Retinal pigment epithelial cell (primary cell): ENCODE results near the gene WASF2.

ENCODE experiments used
- DNase-seq: peaks from one replicate; pipeline ENCODE4 v3.0.0-alpha.2; 2010; ENCODE audit warnings: low read depth
- H3K4me3 ChIP-seq: 2 replicates; pipeline ENCODE4 v1.5.1; 2011; ENCODE audit warnings: mild to moderate bottlenecking, low read length, control low read depth, moderate library complexity
- CTCF ChIP-seq: conservative IDR thresholded peaks from 2 replicates; pipeline ENCODE4 v1.5.1; 2011; ENCODE audit warnings: low read depth, low read length, control low read depth, inconsistent platforms

WASF2 gene

DNA sequence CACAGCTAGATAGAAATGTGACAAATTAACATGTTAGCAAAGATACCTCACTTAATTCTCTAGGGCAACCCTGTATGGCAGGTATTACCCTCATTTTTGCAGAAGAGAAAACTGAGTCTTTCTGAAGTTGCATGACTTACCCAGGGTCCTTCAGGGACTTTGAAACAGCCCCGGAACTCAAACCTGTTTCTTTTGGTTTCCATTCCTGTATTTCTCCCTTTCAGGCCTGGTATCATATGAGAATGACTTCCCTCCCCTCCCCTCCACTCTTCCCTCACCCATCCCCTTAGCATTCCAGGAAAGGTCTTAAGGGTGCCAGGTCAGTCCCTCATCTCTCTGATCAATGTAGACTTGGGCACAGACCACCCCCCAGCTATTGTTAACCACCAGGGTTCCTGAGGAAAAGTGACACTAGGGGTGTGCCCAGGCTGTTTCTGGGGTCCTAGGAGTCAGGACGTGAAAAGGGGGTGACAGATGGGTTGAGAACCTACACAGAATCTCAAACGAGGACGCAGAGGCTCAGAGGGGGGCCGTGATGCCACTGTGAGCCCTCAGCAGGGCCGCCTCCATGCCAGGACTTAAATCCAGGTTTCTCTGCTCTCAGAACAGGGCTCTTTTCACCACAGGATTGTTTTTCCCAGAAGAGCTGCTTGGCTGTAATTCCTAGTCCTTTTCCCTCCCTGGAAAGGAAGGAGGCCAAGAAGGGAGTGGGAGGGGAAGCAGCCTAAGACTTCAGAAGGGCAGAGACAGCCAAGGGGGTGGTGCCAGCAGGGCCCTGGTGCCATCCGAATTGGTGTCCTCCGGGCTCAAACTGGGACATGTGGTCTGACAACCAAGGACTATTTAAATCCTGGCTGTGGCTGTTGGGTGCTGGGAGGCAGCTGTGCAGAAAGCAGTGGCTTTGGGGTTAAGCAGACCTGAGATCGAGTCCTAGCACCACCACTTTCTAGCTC, 2.1 kb upstream of the WASF2 start:
- TF ChIP-seq CTCF = no peak
- H3K4me3 ChIP-seq = no peak overlapping the region
- no peak for DNase-seq

GRCh38 chr1:27489501-27489972, 430 bp downstream of the WASF2 start:
- DNase-seq = no peak
- H3K4me3 ChIP-seq = peak overlapping the region; percentile 84

GRCh38 chr1:27487966-27488884, 1.7 kb downstream of the WASF2 start:
- TF ChIP-seq CTCF = no peak
- no peak for DNase-seq
- H3K4me3 ChIP-seq = peak overlapping the region; percentile 84

More at GRCh38 chr1:27489501-27489972, 430 bp downstream of the WASF2 start:
- no peak for TF ChIP-seq CTCF

GRCh38 chr1:27485363-27485762, 4.6 kb downstream of the WASF2 start:
- TF ChIP-seq CTCF = no peak
- H3K4me3 ChIP-seq = no peak overlapping the region
- DNase-seq = no peak

DNA sequence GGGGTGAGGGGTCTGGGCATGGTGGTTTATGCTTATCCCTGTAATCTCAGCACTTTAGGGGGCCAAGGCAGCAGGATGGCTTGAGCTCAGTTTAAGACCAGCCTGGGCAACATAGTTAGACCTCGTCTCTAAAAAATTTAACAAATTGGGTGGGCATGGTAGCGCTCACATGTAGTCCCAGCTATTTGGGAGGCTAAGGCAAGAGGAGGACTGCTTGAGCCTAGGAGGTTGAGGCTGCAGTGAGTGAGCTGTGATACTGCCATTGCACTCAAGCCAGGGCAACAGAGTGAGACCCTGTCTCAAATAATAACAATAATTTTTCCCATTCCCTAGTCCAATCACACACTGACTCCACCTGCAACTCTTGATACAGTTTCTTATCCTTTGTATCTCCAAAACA, 6.3 kb downstream of the WASF2 start:
- TF ChIP-seq CTCF = no peak
- no peak overlapping the region for H3K4me3 ChIP-seq
- no peak for DNase-seq

DNA sequence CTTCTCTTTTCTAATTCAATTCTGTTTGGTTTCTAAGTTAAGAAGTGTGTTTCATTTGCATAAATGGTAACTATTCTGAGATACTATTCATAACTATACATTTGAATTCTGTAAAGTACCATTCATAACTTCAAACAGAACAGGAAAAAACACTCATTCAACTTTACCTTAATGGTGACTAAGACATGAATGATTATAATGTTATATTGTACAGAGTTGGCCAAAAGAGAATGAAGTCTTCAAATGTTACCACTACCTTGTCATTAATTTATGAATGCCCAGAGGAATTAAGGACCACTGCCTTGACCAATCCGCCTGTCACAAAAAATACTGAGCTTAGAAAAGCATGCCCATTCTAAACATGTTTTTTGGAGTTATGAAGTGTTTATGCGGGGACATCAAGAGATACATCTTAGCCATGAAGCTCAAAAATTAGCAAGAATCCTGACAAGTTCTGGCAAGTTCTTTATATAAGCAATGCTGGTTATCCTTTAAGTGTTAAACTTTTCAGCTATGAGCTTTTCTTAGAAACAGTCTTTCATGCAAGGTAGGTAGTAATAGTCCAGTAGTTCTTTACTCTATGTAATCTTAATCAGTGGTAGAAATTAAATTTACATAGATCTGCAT, 7.9 kb downstream of the WASF2 start:
- no peak for TF ChIP-seq CTCF
- no peak for DNase-seq
- H3K4me3 ChIP-seq = no peak overlapping the region
